Measurements from ENCODE around the gene OTX1. TPM values are rescaled to one million over a fixed set of nuclear protein-coding genes. Genes with fewer than 3 reads are reported as not detected.

The OTX1 gene
- total and polyA plus RNA-seq, 10 donors: 0.23 to 0.37 TPM; not detected in 8

DNA sequence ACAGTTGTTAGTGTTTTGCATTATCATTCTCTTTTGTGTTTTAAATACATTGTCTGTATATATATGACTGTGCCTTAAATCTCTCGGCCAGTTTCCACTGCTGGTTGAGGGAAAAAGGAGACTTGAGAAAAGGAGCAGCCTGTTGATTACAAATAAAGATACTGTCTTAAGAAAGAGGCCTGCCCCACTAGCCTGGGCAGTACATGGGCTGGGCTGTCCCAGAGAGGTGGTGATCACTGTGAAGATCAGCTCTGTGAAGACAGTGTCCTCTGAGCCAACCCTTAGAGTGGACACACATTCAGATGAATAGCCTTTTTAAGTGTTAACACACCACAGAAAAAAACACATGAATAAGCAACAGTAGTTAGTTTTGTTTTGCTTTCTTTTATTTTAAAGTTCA lies 10.0 kb upstream of the OTX1 start:
- no peak for DNase-seq
- no peaks in the 10 kb centered on the region for H3K4me1 ChIP-seq
- no peak overlapping the region for H3K27ac ChIP-seq
- TF ChIP-seq POLR2A (IDR thresholded peaks at IDR 0.05): no peak
- TF ChIP-seq, protein P1, sequence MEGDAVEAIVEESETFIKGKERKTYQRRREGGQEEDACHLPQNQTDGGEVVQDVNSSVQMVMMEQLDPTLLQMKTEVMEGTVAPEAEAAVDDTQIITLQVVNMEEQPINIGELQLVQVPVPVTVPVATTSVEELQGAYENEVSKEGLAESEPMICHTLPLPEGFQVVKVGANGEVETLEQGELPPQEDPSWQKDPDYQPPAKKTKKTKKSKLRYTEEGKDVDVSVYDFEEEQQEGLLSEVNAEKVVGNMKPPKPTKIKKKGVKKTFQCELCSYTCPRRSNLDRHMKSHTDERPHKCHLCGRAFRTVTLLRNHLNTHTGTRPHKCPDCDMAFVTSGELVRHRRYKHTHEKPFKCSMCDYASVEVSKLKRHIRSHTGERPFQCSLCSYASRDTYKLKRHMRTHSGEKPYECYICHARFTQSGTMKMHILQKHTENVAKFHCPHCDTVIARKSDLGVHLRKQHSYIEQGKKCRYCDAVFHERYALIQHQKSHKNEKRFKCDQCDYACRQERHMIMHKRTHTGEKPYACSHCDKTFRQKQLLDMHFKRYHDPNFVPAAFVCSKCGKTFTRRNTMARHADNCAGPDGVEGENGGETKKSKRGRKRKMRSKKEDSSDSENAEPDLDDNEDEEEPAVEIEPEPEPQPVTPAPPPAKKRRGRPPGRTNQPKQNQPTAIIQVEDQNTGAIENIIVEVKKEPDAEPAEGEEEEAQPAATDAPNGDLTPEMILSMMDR (IDR thresholded peaks at IDR 0.05 in 8 of 11, conservative IDR thresholded peaks at IDR 0.05 in 3 of 11): no peak
- no peak for TF ChIP-seq POLR2AphosphoS5 (IDR thresholded peaks at IDR 0.05)
- H3K4me3 ChIP-seq: no peak overlapping the region
- intact Hi-C loops (cut with DNase I; ENCODE audit: low total_unique reads): no loop called here
- H3K27me3 ChIP-seq (replicated peaks in 1 of 7): peaks cover 0 to 23% (median 7%) of the 10 kb centered on the region in 7 donors
- peaks cover 0 to 23% (median 0%) of the 10 kb centered on the region in 6 donors for H3K36me3 ChIP-seq
- WGBS, 5 donors: 92 to 100% (median 95%) methylated on average over 1 of the region's 1 CpG
- H3K9me3 ChIP-seq: no peaks in the 10 kb centered on the region

DNA sequence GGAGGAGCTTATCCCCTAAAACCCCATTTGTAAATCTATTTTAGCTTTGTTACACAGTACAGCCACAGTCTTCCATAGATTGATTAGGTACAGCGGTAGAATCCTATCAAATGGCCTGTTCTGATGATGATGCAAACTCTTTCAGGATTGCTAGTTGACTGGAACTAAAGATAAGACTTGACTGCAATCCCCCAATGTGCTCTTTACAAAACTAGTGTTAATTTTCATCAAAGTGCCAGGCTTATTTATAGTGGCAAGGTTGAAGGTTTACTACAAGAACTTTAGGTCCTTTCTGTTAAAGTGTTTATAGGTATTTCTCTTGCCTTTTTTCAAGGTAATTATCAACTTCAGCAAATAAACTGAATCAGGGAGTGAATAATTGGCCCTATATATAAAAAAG lies 9.0 kb upstream of the OTX1 start:
- Histone ChIP-seq H3K4me1 (no peaks in the 10 kb centered on the region), H3K9me3 (no peaks in the 10 kb centered on the region), H3K27ac (no peak overlapping the region), H3K27me3 (replicated peaks in 1 of 7) (peaks cover 0 to 33% (median 17%) of the 10 kb centered on the region in 7 donors), H3K4me3 (no peak overlapping the region), H3K36me3 (peaks cover 0 to 30% (median 0%) of the 10 kb centered on the region in 6 donors)
- TF ChIP-seq POLR2A (IDR thresholded peaks at IDR 0.05) (no peak), POLR2AphosphoS5 (IDR thresholded peaks at IDR 0.05) (no peak)
- TF ChIP-seq, protein P1 (IDR thresholded peaks at IDR 0.05 in 8 of 11, conservative IDR thresholded peaks at IDR 0.05 in 3 of 11): no peak
- DNase-seq: no peak
- WGBS, 5 donors: 97 to 100% (median 100%) methylated on average over 1 of the region's 1 CpG
- intact Hi-C loops (cut with DNase I; ENCODE audit: low total_unique reads): no loop called here

DNA sequence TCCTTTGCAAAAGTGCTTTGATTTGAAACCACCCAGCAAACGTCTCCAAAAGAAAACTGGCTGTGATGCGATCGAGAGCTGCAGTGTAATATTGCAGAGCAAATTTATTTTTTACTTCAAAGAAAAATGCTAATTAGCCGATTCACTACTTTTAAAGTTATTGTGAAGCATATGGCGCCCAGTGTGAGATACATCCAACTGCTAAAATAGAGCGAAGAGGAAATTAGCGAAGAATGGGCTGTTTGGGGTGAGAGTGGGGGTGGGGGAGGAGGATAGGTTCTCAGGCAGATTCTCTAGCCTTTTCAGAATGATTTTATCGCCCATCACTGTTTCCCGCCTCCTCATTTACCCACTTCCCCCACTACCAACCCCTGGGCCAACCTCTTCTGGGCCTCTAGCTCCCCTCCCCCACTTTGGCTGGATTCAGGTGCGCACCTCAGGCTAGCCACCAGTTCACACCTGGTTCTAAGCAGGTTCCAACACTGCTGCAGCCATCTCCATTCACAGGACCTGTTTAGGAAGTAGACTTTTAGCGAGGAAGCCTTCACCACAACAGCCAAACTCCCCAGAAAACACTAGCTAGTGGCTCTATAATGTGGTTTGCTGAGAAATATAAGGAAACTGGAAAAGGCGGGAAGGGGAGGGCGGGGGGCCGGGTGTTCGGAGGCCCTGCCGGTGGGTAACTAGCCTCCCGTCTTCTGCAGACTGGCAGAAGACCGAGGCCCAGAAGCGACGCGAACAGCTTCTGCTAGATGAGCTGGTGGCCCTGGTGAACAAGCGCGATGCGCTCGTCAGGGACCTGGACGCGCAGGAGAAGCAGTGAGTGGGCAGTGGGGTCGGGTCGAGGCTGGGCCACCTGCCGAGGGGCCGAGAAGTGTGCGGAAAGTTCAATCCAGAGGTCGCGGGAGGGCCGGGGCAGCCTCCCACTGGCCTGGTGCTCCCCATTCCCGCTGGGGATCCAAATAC lies 6.0 kb upstream of the OTX1 start:
- intact Hi-C loops (cut with DNase I; ENCODE audit: low total_unique reads): no loop called here
- WGBS, 5 donors: 94 to 97% (median 96%) methylated on average over 36 of the region's 36 CpGs
- H3K36me3 ChIP-seq: peaks cover 0 to 24% (median 0%) of the 10 kb centered on the region in 6 donors
- peaks cover 9 to 64% (median 47%) of the 10 kb centered on the region in 7 donors for H3K27me3 ChIP-seq (replicated peaks in 1 of 7)
- no peak overlapping the region for H3K4me3 ChIP-seq
- peak; percentile 71 for DNase-seq
- TF ChIP-seq, protein P1 (IDR thresholded peaks at IDR 0.05 in 8 of 11, conservative IDR thresholded peaks at IDR 0.05 in 3 of 11): no peak
- peak in 1 of 3 donors; percentile 20 for TF ChIP-seq POLR2AphosphoS5 (IDR thresholded peaks at IDR 0.05)
- H3K4me1 ChIP-seq: peaks cover 22 to 30% (median 27%) of the 10 kb centered on the region in 6 donors
- peaks cover 0 to 7% (median 0%) of the 10 kb centered on the region in 8 donors for H3K9me3 ChIP-seq
- no peak overlapping the region for H3K27ac ChIP-seq

DNA sequence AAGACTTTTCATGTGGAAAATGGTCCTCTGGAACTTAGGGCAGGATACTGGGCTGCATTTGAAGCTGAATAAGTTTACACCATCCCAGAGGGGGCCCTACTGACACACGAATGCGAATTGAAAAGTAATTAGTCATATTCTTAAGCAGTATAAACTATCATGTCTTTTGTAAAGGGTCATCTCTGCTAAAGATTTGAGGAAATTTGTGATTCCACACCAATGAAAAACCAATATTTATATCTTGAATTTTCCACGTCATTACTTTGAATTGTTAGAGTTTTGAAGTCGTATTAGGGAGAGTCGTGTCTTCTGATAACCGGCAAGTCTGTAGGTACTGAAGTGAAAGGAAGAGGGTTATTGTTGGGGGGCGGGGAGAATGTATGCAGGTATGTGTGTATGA lies 4.1 kb upstream of the OTX1 start:
- no peak overlapping the region for H3K27ac ChIP-seq
- WGBS, 5 donors: 94 to 97% (median 96%) methylated on average over 7 of the region's 7 CpGs
- no peak for DNase-seq
- no peak overlapping the region for H3K4me3 ChIP-seq
- peaks cover 0 to 7% (median 0%) of the 10 kb centered on the region in 8 donors for H3K9me3 ChIP-seq
- intact Hi-C loops (cut with DNase I; ENCODE audit: low total_unique reads): no loop called here
- H3K4me1 ChIP-seq: peaks cover 25 to 49% (median 47%) of the 10 kb centered on the region in 6 donors
- H3K27me3 ChIP-seq (replicated peaks in 1 of 7): peaks cover 9 to 83% (median 66%) of the 10 kb centered on the region in 7 donors
- TF ChIP-seq POLR2AphosphoS5 (IDR thresholded peaks at IDR 0.05): no peak
- TF ChIP-seq, protein P1 (IDR thresholded peaks at IDR 0.05 in 8 of 11, conservative IDR thresholded peaks at IDR 0.05 in 3 of 11): no peak
- TF ChIP-seq POLR2A (IDR thresholded peaks at IDR 0.05): no peak
- peaks cover 0 to 21% (median 0%) of the 10 kb centered on the region in 6 donors for H3K36me3 ChIP-seq

All from spleen (tissue), 11 donors.